Stimulated activated naive CD8-positive, alpha-beta T cell treated with anti-CD3 and anti-CD28 coated beads, Interleukin-15, amount 100 ng/mL, for 72 hours (primary cell): ENCODE measurements around the gene CELSR1.

ENCODE experiments used
- ATAC-seq: fragments of 150-1000 bp; cut with Tn5 transposase; 2 replicates; pipeline ENCODE4 v1.10.0; 2021; ENCODE audit warnings: mild to moderate bottlenecking, moderate library complexity
- DNase-seq, 2 donors: peaks; one replicate each; pipeline ENCODE4 v3.0.0; 2021 to 2022
- H3K27ac Mint-ChIP-seq, 2 donors: one replicate each; pipeline ENCODE4 v1.8.0; 2022; ENCODE audit warnings: mild to moderate bottlenecking in 2 of 2, mixed read lengths in 2 of 2, moderate library complexity in 2 of 2
- H3K27me3 Mint-ChIP-seq: one replicate; pipeline ENCODE4 v1.8.0; 2022; ENCODE audit warnings: mixed read lengths
- H3K4me1 Mint-ChIP-seq: one replicate; pipeline ENCODE4 v1.8.0; 2022; ENCODE audit warnings: mild to moderate bottlenecking, mixed read lengths
- H3K4me3 Mint-ChIP-seq, 2 donors: one replicate each; pipeline ENCODE4 v1.8.0; 2022; ENCODE audit warnings: mild to moderate bottlenecking in 2 of 2, mixed read lengths in 2 of 2, moderate library complexity in 1 of 2
- H3K9me3 Mint-ChIP-seq, 2 donors: one replicate each; pipeline ENCODE4 v1.8.0; 2022; ENCODE audit warnings: mixed read lengths in 2 of 2

Gene CELSR1

GRCh38 chr22:46360097-46360496, 177.3 kb downstream of the CELSR1 start:
- Mint-ChIP-seq H3K4me1 (peaks cover 8% of the 10 kb centered on the region), H3K9me3 (no peaks in the 10 kb centered on the region), H3K27ac (no peak overlapping the region), H3K4me3 (no peak overlapping the region), H3K27me3 (peaks cover 12% of the 10 kb centered on the region)
- DNase-seq = no peak
- no peak for ATAC-seq

DNA sequence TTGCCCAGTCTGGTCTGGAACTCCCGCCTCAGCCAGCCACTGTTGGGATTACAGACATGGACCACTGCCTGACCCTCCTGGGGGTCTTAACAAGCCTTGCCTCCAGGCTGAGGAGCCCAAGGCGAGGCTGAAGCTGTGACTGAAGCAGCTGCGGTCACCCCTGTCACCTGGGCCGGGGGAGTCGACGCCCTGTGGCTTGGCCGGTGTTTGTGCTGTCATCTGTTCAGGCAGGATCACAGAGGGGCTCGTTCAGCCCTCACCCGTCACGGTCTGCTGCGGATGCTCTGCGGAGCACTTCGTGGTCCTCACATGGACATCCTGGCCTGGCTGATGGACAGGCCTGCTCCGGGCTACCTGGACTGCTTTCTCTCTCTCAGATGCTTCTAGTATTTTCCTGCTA, 178.1 kb downstream of the CELSR1 start:
- Mint-ChIP-seq H3K4me1 (peaks cover 8% of the 10 kb centered on the region), H3K9me3 (no peaks in the 10 kb centered on the region), H3K27me3 (peaks cover 12% of the 10 kb centered on the region), H3K27ac (no peak overlapping the region), H3K4me3 (no peak overlapping the region)
- DNase-seq = no peak
- ATAC-seq = no peak

GRCh38 chr22:46358766-46359165, 178.7 kb downstream of the CELSR1 start:
- Mint-ChIP-seq H3K27me3 (peaks cover 12% of the 10 kb centered on the region), H3K4me3 (peak overlapping the region in 1 of 2 donors; percentile 9), H3K9me3 (no peaks in the 10 kb centered on the region), H3K27ac (peak overlapping the region in 1 of 2 donors; percentile 67), H3K4me1 (peaks cover 8% of the 10 kb centered on the region)
- no peak for DNase-seq
- no peak for ATAC-seq

DNA sequence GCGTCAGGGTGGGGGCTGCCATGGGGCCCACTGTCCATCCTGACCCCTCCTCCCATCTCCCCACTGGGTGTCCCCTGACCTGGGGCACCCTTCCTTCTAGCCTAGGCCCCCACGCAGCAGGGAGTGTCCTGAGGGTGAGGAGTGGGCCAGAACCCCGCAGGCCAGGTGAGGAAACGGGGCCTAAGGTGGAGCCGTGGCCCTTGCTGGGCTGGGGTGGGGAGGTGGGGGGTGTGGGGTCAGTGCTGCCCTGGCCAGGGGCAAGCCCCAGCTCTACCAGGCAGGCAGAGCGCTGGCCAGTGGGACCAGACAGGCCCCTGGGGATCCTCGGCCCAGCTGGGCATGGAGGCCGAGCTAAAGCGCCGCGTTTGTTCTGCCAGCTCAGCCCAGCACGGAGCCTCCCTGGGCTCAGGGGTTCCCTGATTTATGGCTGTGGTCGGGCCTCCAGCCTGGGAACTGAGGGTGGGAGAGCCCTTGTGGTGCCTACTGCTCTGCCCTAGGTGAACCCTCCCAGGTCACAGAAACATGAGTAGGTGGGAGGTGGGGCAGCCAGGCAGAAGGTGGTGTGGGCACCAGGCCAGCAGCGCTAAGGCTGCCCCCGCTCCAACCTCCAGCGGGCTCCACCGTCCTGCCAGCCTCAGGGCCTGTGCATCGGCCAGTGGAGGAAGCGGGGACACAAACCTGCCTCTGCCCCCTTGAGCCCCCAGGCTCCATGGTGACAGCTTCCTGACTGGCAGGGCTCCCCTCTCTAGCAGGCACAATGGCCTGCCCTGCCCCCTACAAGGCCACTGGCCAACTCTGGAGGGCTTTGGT, 179.5 kb downstream of the CELSR1 start:
- DNase-seq (no peak), ATAC-seq (no peak)
- Mint-ChIP-seq H3K27me3 (peaks cover 6% of the 10 kb centered on the region), H3K27ac (no peak overlapping the region), H3K4me3 (no peak overlapping the region), H3K4me1 (peaks cover 8% of the 10 kb centered on the region), H3K9me3 (no peaks in the 10 kb centered on the region)

DNA sequence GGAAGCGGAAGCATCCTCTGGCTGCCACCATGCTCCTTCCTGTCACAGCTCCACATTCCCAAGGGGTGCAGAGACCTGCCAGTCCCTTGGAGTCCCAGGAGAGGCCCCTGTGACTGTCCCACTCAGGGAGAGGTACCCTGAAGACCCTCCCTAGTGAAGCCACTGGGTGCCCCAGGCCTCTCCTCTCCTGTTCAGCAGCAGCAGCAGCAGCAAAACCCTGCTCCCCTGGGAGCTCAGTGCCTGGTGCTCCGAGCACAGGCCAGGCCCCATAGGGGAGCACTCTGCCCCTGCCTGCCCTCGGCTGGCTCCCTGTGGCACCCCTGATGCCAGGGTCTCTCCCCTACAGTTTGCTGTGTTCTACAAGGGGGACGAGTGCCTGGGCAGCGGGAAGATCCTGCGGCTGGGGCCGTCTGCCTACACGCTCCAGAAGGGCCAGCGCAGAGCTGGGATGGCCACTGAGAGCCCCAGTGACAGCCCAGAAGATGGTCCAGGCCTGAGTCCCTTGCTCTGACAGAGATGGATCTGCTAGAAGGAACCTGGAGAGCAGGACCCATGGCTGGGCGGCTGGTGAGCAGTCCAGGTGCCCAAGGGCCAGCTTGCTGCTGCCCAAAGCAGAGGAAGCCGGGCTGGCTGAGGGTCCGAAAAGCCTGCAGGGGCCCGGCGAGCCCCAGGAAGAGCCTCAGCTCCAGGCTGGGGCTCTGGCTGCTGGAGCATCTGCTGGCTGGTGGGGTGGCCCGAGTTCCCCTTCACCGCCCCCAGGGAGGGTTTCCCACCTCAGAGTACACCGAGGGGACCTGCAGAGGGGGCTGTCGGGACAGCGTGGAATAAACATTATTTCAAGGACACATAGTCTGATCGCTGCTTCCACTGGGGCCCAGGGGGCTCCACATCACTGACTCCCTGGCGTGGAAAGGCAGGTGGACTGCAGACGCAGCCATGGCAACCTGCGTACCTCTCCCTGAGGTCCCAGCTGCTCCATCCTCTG, 180.6 kb downstream of the CELSR1 start:
- Mint-ChIP-seq H3K4me3 (no peak overlapping the region), H3K4me1 (peaks cover 4% of the 10 kb centered on the region), H3K9me3 (no peaks in the 10 kb centered on the region), H3K27me3 (no peaks in the 10 kb centered on the region), H3K27ac (no peak overlapping the region)
- ATAC-seq = no peak
- DNase-seq = no peak

DNA sequence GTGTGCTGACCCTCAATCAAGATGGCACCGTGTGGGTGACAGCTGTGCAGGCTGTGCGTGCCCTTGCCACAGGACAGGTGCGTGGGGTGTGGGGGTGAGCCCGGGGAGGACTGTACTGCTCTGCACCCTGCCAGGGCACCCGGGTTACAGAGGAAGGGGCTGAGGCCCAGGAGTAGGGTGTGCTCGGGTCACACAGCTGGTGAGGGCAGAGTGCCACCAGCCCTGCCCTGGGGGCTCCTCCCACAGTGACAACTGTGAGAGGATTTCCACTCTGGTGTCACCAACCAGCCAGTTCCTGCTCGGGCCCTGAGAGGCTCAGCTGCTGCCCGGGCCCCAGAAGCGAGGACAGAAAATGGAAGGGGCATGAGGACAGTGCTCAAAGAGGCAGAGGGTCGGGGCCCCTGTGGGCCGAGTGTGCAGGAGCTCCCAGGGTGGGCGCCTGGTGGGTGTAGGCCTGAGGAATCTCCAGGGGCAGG, 181.4 kb downstream of the CELSR1 start:
- Mint-ChIP-seq H3K27ac (no peak overlapping the region), H3K9me3 (no peaks in the 10 kb centered on the region), H3K4me1 (peaks cover 4% of the 10 kb centered on the region), H3K27me3 (no peaks in the 10 kb centered on the region), H3K4me3 (no peak overlapping the region)
- ATAC-seq (peak; percentile 13), DNase-seq (no peak)

DNA sequence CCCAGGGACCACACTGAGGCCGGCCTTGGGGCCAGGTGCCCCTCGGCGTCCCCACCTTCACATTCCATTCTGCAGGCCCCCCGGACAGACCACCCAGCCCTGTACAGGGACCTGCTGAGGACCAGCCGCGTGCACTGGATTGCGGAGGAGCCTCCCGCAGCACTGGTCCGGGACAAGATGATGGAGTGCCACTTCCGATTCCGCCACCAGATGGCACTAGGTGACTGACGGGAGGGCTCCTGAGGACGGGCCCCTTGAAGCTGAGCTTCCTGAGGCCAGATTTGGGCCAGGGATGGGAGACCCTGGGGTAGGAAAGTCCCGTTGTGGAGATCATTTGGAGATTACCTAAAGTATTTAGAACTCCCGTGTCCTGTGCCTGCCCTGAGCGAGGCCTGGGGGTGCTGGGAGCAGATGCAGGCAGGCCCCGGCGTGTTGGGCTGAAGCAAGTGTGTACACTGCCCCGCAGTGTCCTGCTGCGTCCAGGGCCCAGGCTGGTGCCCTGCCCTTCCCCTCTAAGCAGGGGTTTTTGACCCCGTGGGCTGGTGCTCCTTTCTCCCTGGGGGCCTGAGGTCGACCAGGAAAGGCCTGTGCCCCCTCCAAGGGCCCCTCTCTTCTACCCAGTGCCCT, 181.9 kb downstream of the CELSR1 start:
- no peaks in the 10 kb centered on the region for H3K9me3 Mint-ChIP-seq
- peaks cover 4% of the 10 kb centered on the region for H3K4me1 Mint-ChIP-seq
- H3K27me3 Mint-ChIP-seq = no peaks in the 10 kb centered on the region
- H3K4me3 Mint-ChIP-seq = no peak overlapping the region
- DNase-seq (peak; percentile 51 to 58), ATAC-seq (peak; percentile 58)
- H3K27ac Mint-ChIP-seq = peak overlapping the region in 1 of 2 donors; percentile 92

DNA sequence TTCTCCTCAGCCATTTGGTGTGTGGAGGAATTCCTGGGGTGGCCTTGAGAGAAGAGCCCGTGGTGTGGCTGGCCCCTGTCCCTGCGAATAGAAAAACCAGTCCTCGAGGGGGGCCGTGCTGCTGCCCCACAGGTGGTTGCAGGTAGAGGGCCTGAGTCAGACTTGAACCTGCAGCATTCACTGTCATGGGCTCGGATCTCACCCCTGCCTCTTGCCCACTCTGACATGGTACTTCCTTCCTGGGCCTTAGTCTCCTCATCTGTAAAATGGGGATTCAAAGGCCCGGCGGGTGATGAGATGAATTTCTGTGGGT, 182.5 kb downstream of the CELSR1 start:
- Mint-ChIP-seq H3K27ac (no peak overlapping the region), H3K9me3 (no peaks in the 10 kb centered on the region), H3K27me3 (no peaks in the 10 kb centered on the region), H3K4me3 (no peak overlapping the region), H3K4me1 (peaks cover 4% of the 10 kb centered on the region)
- ATAC-seq = no peak
- no peak for DNase-seq

GRCh38 chr22:46354176-46354992, 183.0 kb downstream of the CELSR1 start:
- no peak overlapping the region for H3K27ac Mint-ChIP-seq

GRCh38 chr22:46353483-46354105, 183.8 kb downstream of the CELSR1 start:
- no peak for ATAC-seq
- H3K4me3 Mint-ChIP-seq = no peak overlapping the region

More at GRCh38 chr22:46354176-46354992, 183.0 kb downstream of the CELSR1 start:
- Mint-ChIP-seq H3K9me3 (no peaks in the 10 kb centered on the region), H3K4me1 (peaks cover 4% of the 10 kb centered on the region), H3K27me3 (no peaks in the 10 kb centered on the region), H3K4me3 (no peak overlapping the region)
- DNase-seq (no peak), ATAC-seq (no peak)

DNA sequence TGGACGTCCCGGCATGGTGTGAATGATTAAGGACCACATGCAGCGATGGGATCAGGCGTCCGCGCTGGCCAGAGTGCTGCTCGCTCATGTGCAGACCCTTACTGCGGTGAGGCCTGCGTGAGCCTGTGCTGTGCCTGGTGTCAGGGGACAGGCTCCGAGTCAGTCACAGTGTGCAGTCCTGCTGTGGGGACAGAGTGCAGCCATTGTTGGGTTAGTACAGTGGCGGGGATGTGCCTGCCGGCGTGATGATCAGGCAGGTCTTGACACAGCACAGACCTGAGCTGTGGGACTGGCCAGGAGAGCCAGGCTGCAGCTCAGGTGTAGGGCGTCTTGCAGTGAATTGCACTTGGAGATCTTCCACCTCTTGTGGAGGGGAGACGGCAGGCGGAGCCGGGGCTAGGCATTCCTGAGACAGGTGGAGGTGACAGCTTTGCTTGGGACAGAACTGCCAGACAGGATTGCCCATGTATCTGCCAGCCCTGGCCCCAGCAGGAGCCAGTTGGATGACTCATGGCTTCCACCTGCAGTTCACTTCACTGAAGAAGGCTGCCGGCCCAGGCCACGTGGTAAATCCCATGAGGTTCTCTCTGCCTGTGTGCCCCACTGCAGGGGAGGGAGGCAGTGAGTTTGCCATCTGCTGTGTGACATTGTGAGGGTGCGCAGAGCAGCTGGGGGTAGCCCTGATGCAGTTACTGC, 184.6 kb downstream of the CELSR1 start:
- H3K27me3 Mint-ChIP-seq = no peaks in the 10 kb centered on the region
- DNase-seq (no peak), ATAC-seq (no peak)
- no peak overlapping the region for H3K4me3 Mint-ChIP-seq
- H3K4me1 Mint-ChIP-seq = peaks cover 4% of the 10 kb centered on the region
- no peak overlapping the region for H3K27ac Mint-ChIP-seq
- H3K9me3 Mint-ChIP-seq = no peaks in the 10 kb centered on the region

More at GRCh38 chr22:46353483-46354105, 183.8 kb downstream of the CELSR1 start:
- peaks cover 4% of the 10 kb centered on the region for H3K4me1 Mint-ChIP-seq
- DNase-seq = no peak
- H3K27ac Mint-ChIP-seq = peak overlapping the region in 1 of 2 donors; percentile 21
- H3K27me3 Mint-ChIP-seq = no peaks in the 10 kb centered on the region
- no peaks in the 10 kb centered on the region for H3K9me3 Mint-ChIP-seq

DNA sequence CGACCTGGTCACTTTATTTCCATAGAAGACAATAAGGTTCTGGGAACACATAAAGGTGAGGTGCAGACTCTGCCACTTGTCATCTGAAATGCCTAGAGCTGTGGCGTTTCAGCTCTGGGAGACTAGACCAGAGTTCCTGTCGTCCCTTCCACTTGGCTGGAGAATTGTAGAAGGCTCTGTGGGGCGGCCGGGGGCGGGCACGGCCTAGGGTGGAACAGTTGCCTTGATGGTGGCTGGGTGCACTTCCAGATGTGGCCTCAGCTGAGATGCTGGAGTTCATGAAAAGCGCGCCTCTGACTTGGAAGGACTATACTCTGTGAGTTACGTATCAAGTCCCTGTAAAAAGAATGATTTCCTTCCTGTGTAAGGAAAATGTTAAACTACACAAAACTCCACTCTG, 185.1 kb downstream of the CELSR1 start:
- DNase-seq (no peak), ATAC-seq (no peak)
- Mint-ChIP-seq H3K27me3 (no peaks in the 10 kb centered on the region), H3K27ac (no peak overlapping the region), H3K9me3 (no peaks in the 10 kb centered on the region), H3K4me1 (peaks cover 4% of the 10 kb centered on the region), H3K4me3 (no peak overlapping the region)

DNA sequence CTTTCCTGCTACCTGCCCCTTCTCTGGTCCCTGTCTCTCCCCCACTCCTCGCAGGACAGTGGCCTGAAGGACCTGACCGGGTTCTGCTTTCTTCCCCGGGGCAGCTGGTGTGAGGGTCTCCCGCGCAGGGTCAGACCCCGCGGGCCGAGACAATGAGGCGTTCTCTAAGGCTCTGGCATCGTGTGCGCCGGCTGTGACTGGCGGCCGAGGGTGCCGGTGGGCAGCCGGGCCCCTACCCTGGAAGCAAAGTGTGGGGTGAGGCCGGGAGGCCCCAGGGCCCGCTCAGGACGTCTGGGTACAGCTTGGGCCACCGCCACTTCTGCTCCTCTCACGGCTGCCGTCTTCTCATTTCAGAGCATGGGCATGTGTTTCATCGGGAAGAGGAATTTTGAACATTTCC, 185.7 kb downstream of the CELSR1 start:
- H3K9me3 Mint-ChIP-seq = no peaks in the 10 kb centered on the region
- no peak overlapping the region for H3K4me3 Mint-ChIP-seq
- no peak for DNase-seq
- H3K4me1 Mint-ChIP-seq = peaks cover 4% of the 10 kb centered on the region
- ATAC-seq = no peak
- H3K27me3 Mint-ChIP-seq = no peaks in the 10 kb centered on the region
- H3K27ac Mint-ChIP-seq = no peak overlapping the region

- DNase-seq = no peak
- no peak for ATAC-seq
- Mint-ChIP-seq H3K4me3 (no peak overlapping the region), H3K27ac (peak overlapping the region; percentile 81 to 86), H3K27me3 (no peaks in the 10 kb centered on the region), H3K9me3 (no peaks in the 10 kb centered on the region), H3K4me1 (peaks cover 4% of the 10 kb centered on the region)
Observed at GRCh38 chr22:46351131-46351735, 186.2 kb downstream of the CELSR1 start.
